ENCODE data around the gene MRPS15.

The MRPS15 gene

GRCh38 chr1:36457691-36458090, 6.5 kb downstream of the MRPS15 start:
- no peak for DNase-seq (ENCODE audit: low read depth)

DNA sequence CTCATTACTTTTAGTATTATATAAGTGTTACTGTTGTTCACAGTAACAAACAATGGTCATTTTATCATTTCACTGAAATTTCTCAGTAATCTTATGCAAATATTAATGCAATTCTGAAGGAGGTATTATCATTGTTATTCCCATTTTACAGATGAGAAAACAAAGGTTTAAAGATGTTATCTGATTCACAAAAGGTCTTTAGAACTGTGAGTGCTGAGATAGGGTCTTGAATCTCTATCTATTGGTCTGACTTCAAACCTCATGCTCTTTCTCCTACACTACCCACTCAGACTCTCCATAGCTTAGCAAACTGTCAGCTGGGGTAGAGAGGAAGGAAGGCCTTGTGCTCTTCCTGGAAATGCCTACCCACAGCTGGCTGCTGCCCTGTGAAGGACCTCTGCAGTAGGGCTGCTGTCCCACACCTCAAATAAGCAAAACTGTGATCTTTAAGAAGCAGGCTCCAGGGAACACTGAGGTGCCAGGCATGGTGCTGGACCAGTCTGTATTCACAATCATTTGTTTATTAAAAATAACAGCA, 7.7 kb downstream of the MRPS15 start:
- DNase-seq (ENCODE audit: low read depth), result no peak

DNA sequence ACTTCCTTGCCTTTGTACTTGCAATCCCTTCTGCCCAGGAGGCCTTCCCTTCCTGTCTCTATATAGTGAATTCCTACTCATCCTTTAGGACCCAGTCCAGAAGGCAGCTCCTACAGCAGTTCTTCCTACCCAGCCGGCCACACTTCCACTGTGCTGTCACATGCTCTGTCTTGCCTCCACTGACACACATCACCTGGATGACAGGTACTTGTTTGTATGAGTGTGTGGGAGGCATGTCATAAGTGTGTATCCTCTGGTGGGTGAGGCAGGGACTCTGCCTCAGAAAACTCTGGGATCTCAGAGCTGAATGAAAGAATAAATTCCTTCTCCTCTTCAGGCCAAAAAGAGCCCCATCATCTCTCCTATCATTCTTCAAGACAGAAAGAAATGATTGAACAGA, 8.8 kb downstream of the MRPS15 start:
- DNase-seq (ENCODE audit: low read depth), result no peak

- DNase-seq (ENCODE audit: low read depth), result no peak
These were observed 10.4 kb downstream of the MRPS15 start for GRCh38 chr1:36453600-36454388.

DNA sequence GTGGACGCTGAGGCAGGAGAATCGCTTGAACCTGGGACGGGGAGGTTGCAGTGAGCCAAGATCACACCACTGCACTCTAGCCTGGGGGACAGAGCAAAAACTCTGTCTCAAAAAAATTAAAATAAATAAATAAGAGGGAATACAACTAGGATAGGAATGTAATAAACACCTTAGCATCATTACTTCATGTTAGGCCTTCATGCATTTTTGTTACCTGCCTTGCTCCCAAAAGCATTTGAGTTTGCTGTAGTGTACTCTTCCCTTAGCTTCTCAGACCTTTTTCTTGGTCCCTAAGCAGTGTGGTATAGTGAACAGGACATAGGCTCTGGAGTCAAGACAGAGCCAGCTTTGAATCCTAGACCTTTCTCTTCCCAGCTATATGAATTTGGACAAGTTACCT, 11.1 kb downstream of the MRPS15 start:
- DNase-seq (ENCODE audit: low read depth), result no peak

DNA sequence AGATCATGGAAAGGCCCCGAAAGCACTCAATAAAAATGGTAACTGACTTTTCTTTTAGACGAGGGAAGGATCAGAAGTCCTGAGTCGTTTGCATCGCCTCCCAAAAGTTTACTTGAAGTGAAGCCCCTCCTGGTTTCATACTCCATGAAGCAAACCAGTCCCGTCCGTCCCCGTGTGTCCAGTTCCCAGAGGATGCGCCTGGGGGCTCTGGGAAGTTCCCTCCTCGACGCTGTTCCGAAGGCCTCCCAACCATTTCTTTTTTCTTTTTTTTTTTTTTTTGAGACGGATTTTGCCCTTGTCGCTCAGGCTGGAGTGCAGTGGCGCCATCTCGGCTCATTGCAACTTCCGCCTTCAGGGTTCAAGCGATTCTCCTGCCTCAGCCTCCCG, 13.3 kb downstream of the MRPS15 start:
- DNase-seq (ENCODE audit: low read depth), result no peak

- peak; percentile 96 for DNase-seq (ENCODE audit: low read depth)
These were observed 13.8 kb downstream of the MRPS15 start, which contains the start of gene OSCP1 for GRCh38 chr1:36450270-36450918. TSS of gene OSCP1 (minus strand) at chr1:36450451. CDS start at chr1:36450369, 82 bp downstream.

DNA sequence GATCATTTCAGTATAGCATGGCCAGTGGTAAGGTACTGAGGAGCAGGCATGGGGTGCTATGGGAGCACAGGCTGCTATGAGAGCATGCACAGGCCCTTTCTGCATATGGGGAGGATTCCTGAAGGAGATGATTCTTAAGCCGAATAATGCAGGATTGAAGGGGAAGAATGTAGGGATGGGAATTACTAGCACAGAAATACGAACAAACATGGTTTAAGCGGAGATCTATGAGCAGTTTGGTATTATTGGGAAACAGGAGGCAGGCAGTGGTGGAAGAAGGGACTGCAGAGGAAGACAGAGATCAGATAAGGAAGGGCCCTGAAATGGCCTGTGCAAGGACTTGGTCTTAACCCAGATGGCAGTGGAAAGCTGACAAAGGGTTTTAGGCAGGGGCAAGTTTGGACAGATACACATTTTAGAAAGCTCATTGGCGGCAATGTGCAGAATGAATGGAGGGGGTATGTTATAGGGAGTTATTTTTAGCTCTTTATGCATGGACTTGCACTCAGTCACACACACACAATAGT, 15.6 kb downstream of the MRPS15 start:
- DNase-seq (ENCODE audit: low read depth), result no peak

DNA sequence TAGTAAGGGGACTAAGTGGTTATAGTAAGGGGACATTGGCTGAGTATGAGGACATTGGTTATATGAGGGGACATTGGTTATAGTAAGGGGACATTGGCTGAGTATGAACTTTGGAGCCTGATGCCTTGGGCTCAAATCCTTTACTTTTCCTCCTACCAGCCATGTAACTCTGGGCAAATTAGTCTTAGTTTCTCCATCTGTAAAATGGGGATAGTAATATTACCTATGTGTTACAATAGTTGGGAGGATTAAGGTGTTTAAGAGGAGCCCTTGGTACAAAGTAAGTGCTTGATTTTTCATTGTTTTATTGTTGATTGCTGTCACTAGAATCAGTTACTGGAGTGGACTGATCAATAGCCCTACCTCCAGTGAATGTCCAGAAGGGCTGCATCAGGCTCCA, 16.7 kb downstream of the MRPS15 start:
- DNase-seq (ENCODE audit: low read depth), result no peak

DNA sequence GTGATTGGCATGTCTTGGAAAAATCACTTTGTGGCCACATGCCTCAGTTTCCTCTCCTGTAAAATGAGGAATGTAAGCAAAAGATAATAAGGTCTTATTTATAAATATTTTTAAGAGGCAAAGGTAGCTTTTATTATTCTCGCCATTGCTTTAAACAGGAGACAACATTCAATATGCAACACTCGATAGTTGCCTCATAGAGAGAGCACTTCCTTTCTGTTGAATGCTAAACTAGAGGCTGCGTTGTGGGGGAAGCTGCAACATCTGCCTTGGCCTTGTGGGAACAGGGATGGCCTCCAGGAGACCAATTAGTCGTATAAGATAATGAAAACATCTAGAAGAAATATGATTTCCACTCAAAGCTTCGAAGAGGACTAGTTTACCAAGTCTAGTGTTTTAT, 17.4 kb downstream of the MRPS15 start:
- no peak for DNase-seq (ENCODE audit: low read depth)

DNA sequence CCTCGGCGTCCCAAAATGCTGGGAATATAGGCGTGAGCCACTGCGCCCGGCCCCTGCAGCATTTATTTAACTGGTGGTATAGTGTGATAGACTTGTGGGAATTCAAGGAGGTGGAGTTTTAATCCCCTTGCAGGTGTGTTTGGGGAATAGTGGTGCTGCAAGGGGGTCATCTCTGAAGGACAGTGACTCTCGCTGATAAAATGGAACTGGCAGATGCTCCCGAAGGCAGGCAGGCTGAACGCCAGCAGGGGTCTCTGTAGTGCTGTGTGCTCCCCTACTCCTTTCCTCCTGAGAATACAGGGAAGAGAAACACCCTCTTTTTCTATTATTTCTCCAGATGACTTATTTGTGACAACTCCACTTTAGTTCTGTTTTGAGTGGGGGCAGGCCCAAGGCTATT, 17.9 kb downstream of the MRPS15 start:
- no peak for DNase-seq (ENCODE audit: low read depth)

DNA sequence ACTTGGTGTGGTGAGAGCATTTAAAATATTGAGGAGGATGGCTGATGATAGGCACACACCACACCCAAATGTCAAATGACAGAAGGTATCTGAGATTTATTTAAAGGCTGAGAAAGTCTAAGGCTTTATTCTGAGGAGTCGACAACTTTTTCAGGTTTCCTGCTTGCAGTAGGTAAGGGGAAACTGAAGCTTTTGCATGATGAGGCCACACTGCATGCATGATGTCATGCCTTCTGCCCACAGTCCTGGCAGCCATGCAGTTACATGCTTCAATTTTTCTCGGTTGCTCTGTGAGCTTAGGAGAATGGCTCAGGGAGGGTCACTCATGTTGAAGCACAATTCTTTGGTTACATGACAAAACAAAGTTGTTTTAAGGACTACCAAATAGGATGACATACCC, 20.9 kb downstream of the MRPS15 start:
- DNase-seq (ENCODE audit: low read depth), result no peak

DNA sequence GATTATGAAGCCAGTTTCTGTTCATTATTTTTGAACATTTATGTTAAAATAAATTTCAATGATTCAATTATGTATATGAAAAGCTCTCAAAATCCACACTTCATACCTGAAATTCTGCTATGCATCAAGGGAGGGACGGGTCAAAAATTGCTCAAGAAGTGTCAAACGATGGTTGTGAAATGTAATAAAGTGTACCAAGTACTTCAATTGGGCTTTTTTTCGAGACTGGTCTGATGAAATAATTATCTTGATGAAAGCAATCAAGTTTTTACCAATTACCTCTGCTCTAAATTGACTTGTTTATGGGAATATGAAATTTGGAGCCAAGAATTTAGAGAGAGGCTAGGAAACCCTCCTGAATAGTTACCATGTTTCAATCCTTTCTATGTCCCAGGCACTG, 21.8 kb downstream of the MRPS15 start:
- no peak for DNase-seq (ENCODE audit: low read depth)

DNA sequence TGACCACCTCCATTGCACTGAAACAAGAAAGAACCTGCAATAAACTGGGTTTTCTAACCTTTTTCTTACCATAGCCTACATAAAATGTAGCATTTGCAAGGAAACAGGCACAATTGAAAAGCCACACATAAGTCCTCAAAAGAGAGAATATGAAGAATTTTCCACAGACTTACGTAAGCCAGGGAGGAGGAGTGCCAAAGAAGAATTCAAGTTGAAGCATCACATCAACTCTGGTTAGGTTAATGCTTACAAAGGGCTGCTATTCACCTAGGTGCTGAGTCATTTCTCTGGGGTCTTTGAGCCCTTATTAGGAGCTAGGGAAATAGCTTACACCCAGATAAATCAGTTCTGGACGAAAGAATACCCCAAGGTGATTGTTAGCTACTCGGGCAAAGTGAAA, 23.5 kb downstream of the MRPS15 start:
- DNase-seq (ENCODE audit: low read depth), result no peak

DNA sequence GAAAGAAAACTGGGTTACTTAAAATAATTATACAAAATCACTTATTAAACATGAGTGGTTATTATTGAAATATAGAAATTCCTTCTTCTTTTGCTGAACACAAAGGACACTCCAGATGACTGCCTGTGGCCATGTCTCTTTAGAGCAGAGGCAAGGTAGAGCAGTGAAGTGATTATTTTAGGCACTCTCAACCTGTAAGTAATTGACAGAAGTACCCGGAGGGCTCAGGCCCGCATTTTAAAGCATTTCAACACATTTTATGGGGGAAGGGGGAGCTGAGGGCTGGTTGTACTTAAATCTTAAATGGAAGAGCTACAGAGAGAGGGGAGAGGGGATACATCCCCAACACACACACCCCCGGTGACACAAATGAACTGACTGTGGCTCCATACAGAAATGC, 24.1 kb downstream of the MRPS15 start:
- no peak for DNase-seq (ENCODE audit: low read depth)

DNA sequence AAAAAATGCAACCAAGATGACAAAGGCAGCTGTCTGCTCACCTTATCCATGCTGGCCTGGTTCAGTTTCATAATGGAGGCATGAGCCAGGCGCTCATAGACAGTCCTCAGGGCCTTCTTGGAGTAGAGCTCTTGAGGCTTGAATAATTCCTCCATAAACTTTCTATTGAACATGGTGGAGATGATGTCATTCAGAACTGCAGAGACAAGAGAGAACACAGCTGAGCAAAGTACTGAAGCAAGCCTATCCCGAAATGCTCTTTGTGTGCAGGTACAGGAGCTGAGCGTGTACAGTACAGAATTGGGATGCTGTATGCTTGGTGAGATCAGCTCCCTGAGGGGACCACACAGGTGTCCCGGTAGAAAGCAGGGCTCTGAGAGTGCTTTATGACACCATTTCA, 25.5 kb downstream of the MRPS15 start:
- no peak for DNase-seq (ENCODE audit: low read depth)

DNA sequence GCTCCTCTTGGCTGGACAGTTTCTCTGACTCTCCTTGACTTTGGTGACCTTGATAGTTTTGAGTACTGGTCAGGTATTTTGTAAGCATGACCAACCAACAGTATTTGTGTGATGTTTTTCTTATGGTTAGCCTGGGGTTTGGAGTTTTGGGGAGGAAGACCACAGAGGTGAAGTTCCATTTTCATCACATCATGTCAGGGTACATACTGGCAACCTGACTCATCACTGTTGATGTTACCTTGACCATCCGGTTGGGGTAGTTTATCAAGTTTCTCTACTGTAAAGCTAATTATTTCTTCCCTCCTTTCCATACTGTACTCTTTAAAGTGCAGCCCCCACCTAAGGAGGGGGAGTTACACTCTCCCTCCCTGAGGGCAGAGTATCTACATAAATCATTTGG, 27.4 kb downstream of the MRPS15 start:
- no peak for DNase-seq (ENCODE audit: low read depth)

DNA sequence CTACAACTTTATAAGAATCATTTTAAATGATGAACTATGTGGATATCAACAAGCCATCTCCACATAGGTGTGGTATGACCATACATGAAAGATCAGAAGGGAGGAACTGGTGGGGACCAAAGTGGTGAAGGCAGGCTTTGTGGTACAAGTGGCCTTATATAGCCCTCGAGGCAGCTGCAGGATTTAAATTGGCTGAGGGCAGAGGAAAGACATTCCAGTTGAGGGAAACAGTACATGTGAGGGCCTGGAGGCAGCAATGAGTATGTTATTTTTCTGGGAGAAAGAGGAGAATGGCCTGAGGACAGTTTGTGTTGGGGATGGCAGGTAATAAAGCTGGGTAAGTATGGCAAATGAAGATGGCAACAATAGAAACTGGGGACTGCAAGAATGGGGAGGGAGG, 31.1 kb downstream of the MRPS15 start:
- DNase-seq (ENCODE audit: low read depth), result no peak

- no peak for DNase-seq (ENCODE audit: low read depth)
These were observed 31.6 kb downstream of the MRPS15 start for GRCh38 chr1:36432616-36433015.

GRCh38 chr1:36425791-36426190, 38.4 kb downstream of the MRPS15 start:
- no peak for DNase-seq (ENCODE audit: low read depth)

DNA sequence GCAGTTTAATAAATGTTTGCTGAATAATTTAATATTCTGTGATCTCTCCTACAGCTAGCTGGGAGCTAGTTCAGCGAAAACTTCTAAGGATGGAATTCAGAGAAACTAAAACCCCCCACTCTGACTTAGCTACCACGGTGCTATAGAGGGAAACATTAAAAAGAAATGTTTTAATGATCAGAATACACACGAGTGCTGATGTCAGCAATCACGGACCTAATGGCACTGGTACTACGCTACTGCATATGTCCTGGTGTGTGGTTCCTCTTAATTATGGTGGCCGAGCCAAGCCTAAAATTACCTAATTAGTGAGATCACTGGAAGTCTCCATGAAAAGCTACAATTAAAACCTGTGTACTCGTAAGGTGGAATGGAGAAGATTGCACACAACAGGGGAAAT, 42.5 kb downstream of the MRPS15 start:
- DNase-seq (ENCODE audit: low read depth), result no peak

- peak; percentile 77 for DNase-seq (ENCODE audit: low read depth)
These were observed 43.3 kb downstream of the MRPS15 start for GRCh38 chr1:36420836-36421317.

- DNase-seq (ENCODE audit: low read depth), result peak; percentile 8
These were observed 43.8 kb downstream of the MRPS15 start for GRCh38 chr1:36420409-36420808.

Data from fibroblast of the conjunctiva (primary cell).